Neuronal stem cell (in vitro differentiated cells): ENCODE results near the gene MED12L.

Experiments
- DNase-seq: peaks from one replicate; pipeline ENCODE4 v3.0.0-alpha.2; 2013; ENCODE audit warnings: low spot score
- H2AFZ ChIP-seq: one replicate; pipeline ENCODE4 v1.6.1; 2013; ENCODE audit warnings: mild to moderate bottlenecking, low read length, inconsistent platforms
- H2AK5ac ChIP-seq: 2 replicates; pipeline ENCODE4 v1.6.1; 2013; ENCODE audit warnings: low read depth, mild to moderate bottlenecking, inconsistent platforms, low read length, moderate library complexity, mixed read lengths
- H2BK120ac ChIP-seq: 2 replicates; pipeline ENCODE4 v1.6.1; 2013; ENCODE audit warnings: low read depth, mild to moderate bottlenecking, inconsistent platforms, low read length, moderate library complexity, mixed read lengths
- H2BK12ac ChIP-seq: one replicate; pipeline ENCODE4 v1.6.1; 2013; ENCODE audit warnings: low read length, inconsistent platforms
- H2BK15ac ChIP-seq: 2 replicates; pipeline ENCODE4 v1.6.1; 2013; ENCODE audit warnings: mild to moderate bottlenecking, low read length, inconsistent platforms, mixed read lengths
- H2BK5ac ChIP-seq: one replicate; pipeline ENCODE4 v1.6.1; 2013; ENCODE audit warnings: inconsistent platforms, mild to moderate bottlenecking, low read length, moderate library complexity
- H3K14ac ChIP-seq: one replicate; pipeline ENCODE4 v1.6.1; 2013; ENCODE audit warnings: low read length, inconsistent platforms
- H3K18ac ChIP-seq: 2 replicates; pipeline ENCODE4 v1.6.1; 2013; ENCODE audit warnings: low read length, inconsistent platforms
- H3K23ac ChIP-seq: 2 replicates; pipeline ENCODE4 v1.6.1; 2013; ENCODE audit warnings: low read depth, mild to moderate bottlenecking, mixed read lengths, low read length, inconsistent platforms; ENCODE audit not compliant: poor library complexity
- H3K27ac ChIP-seq: replicated peaks from 3 replicates; pipeline ENCODE4 v1.5.1; 2013; ENCODE audit warnings: low read length, inconsistent platforms
- H3K27me3 ChIP-seq, 3 experiments: 2 replicates each; pipeline ENCODE4 v1.6.1; 2013; ENCODE audit warnings: low read length in 3 of 3, mild to moderate bottlenecking in 2 of 3, inconsistent platforms in 1 of 3, low read depth in 1 of 3, mixed read lengths in 1 of 3, moderate library complexity in 1 of 3; ENCODE audit not compliant: control insufficient read depth in 3 of 3, insufficient read depth in 3 of 3
- H3K36me3 ChIP-seq, 2 donors: replicated peaks in 1 of 2; 2 replicates each; pipeline ENCODE4 v1.6.1; 2013; ENCODE audit warnings: low read length in 2 of 2; ENCODE audit not compliant: control insufficient read depth in 2 of 2, insufficient read depth in 2 of 2
- H3K4ac ChIP-seq: 2 replicates; pipeline ENCODE4 v1.6.1; 2013; ENCODE audit warnings: inconsistent platforms, mild to moderate bottlenecking, low read length, moderate library complexity
- H3K4me1 ChIP-seq, 2 donors: 1 replicate in 1 of 2; 2 replicates in 1 of 2; pipeline ENCODE4 v1.6.1; 2013; ENCODE audit warnings: low read length in 2 of 2, low read depth in 1 of 2; ENCODE audit not compliant: control insufficient read depth in 2 of 2, insufficient read depth in 1 of 2
- H3K4me2 ChIP-seq: one replicate; pipeline ENCODE4 v1.6.1; 2013; ENCODE audit warnings: mild to moderate bottlenecking, low read length, inconsistent platforms; ENCODE audit not compliant: insufficient read depth, poor library complexity, severe bottlenecking
- H3K4me3 ChIP-seq, 2 donors: 2 replicates each; pipeline ENCODE4 v1.5.1; 2013; ENCODE audit warnings: low read length in 2 of 2, mild to moderate bottlenecking in 2 of 2, inconsistent platforms in 1 of 2, moderate library complexity in 1 of 2
- H3K79me1 ChIP-seq: one replicate; pipeline ENCODE4 v1.6.1; 2013; ENCODE audit warnings: low read depth, mild to moderate bottlenecking, inconsistent platforms, low read length, moderate library complexity
- H3K9ac ChIP-seq: one replicate; pipeline ENCODE4 v1.6.1; 2013; ENCODE audit warnings: mild to moderate bottlenecking, low read depth, low read length, inconsistent platforms; ENCODE audit not compliant: poor library complexity
- H3K9me3 ChIP-seq, 2 donors: replicated peaks in 1 of 2; 2 replicates each; pipeline versions ENCODE3 to v1.6.1; 2013; ENCODE audit warnings: low read length in 2 of 2, mild to moderate bottlenecking in 2 of 2, inconsistent platforms in 1 of 2, low read depth in 1 of 2, mixed read lengths in 1 of 2, moderate library complexity in 1 of 2; ENCODE audit not compliant: control insufficient read depth in 2 of 2, insufficient read depth in 1 of 2
- H4K8ac ChIP-seq: one replicate; pipeline ENCODE4 v1.6.1; 2013; ENCODE audit warnings: low read depth, mild to moderate bottlenecking, inconsistent platforms, low read length, moderate library complexity
- H4K91ac ChIP-seq: one replicate; pipeline ENCODE4 v1.6.1; 2013; ENCODE audit warnings: low read length, low read depth, mild to moderate bottlenecking, inconsistent platforms; ENCODE audit not compliant: poor library complexity
- whole genome bisulfite sequencing, 2 donors: extraction: QIAGEN DNeasy Blood & Tissue Kit; methylation state at CpG; one replicate each; pipeline ENCODE4 v1.1.7; 2013; ENCODE audit warnings: missing lambda C conversion rate in 2 of 2, mixed read lengths in 1 of 2; ENCODE audit not compliant: insufficient read length in 2 of 2, insufficient replicate concordance in 1 of 2; ENCODE audit errors: extremely low coverage in 2 of 2; 5-methylcytosine and 5-hydroxymethylcytosine counted together

The MED12L gene

GRCh38 chr3:151306168-151306810, 220.8 kb downstream of the MED12L start:
- Histone ChIP-seq H4K8ac (no peak overlapping the region), H3K36me3 (no peaks in the 10 kb centered on the region), H3K18ac (no peak overlapping the region), H2BK5ac (no peak overlapping the region), H3K27ac (no peak overlapping the region), H3K4me2 (no peak overlapping the region), H2AK5ac (no peak overlapping the region), H2AFZ (no peak overlapping the region), H4K91ac (no peak overlapping the region), H3K14ac (no peak overlapping the region), H3K4me1 (peaks cover 6 to 9% of the 10 kb centered on the region in 2 donors), H2BK12ac (no peak overlapping the region), H2BK120ac (no peak overlapping the region), H2BK15ac (no peak overlapping the region), H3K27me3 (no peaks in the 10 kb centered on the region), H3K4ac (no peak overlapping the region), H3K9ac (no peak overlapping the region), H3K4me3 (no peak overlapping the region), H3K79me1 (no peaks in the 10 kb centered on the region), H3K23ac (no peak overlapping the region), H3K9me3 (no peaks in the 10 kb centered on the region)
- DNase-seq = no peak
- WGBS, 2 donors = no CpG with 5 or more reads among the region's 6 CpGs

- Histone ChIP-seq H3K9me3 (no peaks in the 10 kb centered on the region), H2BK5ac (no peak overlapping the region), H2BK15ac (no peak overlapping the region), H2AK5ac (no peak overlapping the region), H3K4me2 (no peak overlapping the region), H2BK120ac (no peak overlapping the region), H3K23ac (no peak overlapping the region), H3K27me3 (no peaks in the 10 kb centered on the region), H3K36me3 (no peaks in the 10 kb centered on the region), H4K91ac (no peak overlapping the region), H3K4me3 (no peak overlapping the region), H3K79me1 (no peaks in the 10 kb centered on the region), H3K27ac (no peak overlapping the region), H3K14ac (no peak overlapping the region), H3K18ac (no peak overlapping the region), H3K4me1 (peaks cover 6 to 9% of the 10 kb centered on the region in 2 donors), H4K8ac (no peak overlapping the region), H2AFZ (no peak overlapping the region), H3K9ac (no peak overlapping the region), H2BK12ac (no peak overlapping the region), H3K4ac (no peak overlapping the region)
- no peak for DNase-seq
Observed at GRCh38 chr3:151307131-151307530, 221.7 kb downstream of the MED12L start.

GRCh38 chr3:151307583-151308488, 222.4 kb downstream of the MED12L start:
- no peak overlapping the region for H2BK120ac ChIP-seq
- no peak overlapping the region for H3K4ac ChIP-seq
- H2BK12ac ChIP-seq = no peak overlapping the region
- H4K91ac ChIP-seq = no peak overlapping the region
- no peak overlapping the region for H2BK15ac ChIP-seq
- H3K4me3 ChIP-seq = no peak overlapping the region
- no peaks in the 10 kb centered on the region for H3K9me3 ChIP-seq
- no peak overlapping the region for H3K14ac ChIP-seq
- no peak overlapping the region for H2AK5ac ChIP-seq
- H3K23ac ChIP-seq = no peak overlapping the region
- H3K9ac ChIP-seq = no peak overlapping the region
- no peak overlapping the region for H3K27ac ChIP-seq
- no peaks in the 10 kb centered on the region for H3K27me3 ChIP-seq
- no peak overlapping the region for H2AFZ ChIP-seq
- no peak overlapping the region for H2BK5ac ChIP-seq
- DNase-seq = no peak
- no peak overlapping the region for H3K18ac ChIP-seq
- no peak overlapping the region for H3K4me2 ChIP-seq
- H3K36me3 ChIP-seq = no peaks in the 10 kb centered on the region
- H3K79me1 ChIP-seq = no peaks in the 10 kb centered on the region
- no CpG with 5 or more reads among the region's 1 CpG for WGBS, 2 donors
- H3K4me1 ChIP-seq = peaks cover 6 to 9% of the 10 kb centered on the region in 2 donors
- H4K8ac ChIP-seq = no peak overlapping the region

- H2AFZ ChIP-seq = no peak overlapping the region
- H2BK120ac ChIP-seq = no peak overlapping the region
- no peak overlapping the region for H3K18ac ChIP-seq
- H3K79me1 ChIP-seq = no peaks in the 10 kb centered on the region
- H4K91ac ChIP-seq = no peak overlapping the region
- no peak overlapping the region for H3K4me2 ChIP-seq
- no peak overlapping the region for H2BK15ac ChIP-seq
- H2BK5ac ChIP-seq = no peak overlapping the region
- H3K27ac ChIP-seq = no peak overlapping the region
- no peak overlapping the region for H2BK12ac ChIP-seq
- H3K27me3 ChIP-seq = no peaks in the 10 kb centered on the region
- no peaks in the 10 kb centered on the region for H3K9me3 ChIP-seq
- H3K4me1 ChIP-seq = peaks cover 6 to 7% of the 10 kb centered on the region in 2 donors
- H3K36me3 ChIP-seq = no peaks in the 10 kb centered on the region
- H3K9ac ChIP-seq = no peak overlapping the region
- no peak overlapping the region for H3K4ac ChIP-seq
- DNase-seq = no peak
- no CpG with 5 or more reads among the region's 2 CpGs for WGBS, 2 donors
- H3K23ac ChIP-seq = no peak overlapping the region
- no peak overlapping the region for H3K4me3 ChIP-seq
- no peak overlapping the region for H3K14ac ChIP-seq
- H2AK5ac ChIP-seq = no peak overlapping the region
- H4K8ac ChIP-seq = no peak overlapping the region
Observed at GRCh38 chr3:151309566-151309965, 224.1 kb downstream of the MED12L start.
